Loucy (cell line): ENCODE data around the gene BCL2L11.

ENCODE experiments used
- CTCF ChIP-seq: fragments of 200-600 bp; sonication (generic); conservative IDR thresholded peaks from 2 replicates; pipeline ENCODE4 v1.5.1; 2014; ENCODE audit warnings: mild to moderate bottlenecking, antibody characterized with exemption, low read length
- EZH2phosphoT487 ChIP-seq: fragments of 200-600 bp; IDR thresholded peaks from 2 replicates; pipeline ENCODE4 v1.6.1; 2018; ENCODE audit warnings: antibody characterized with exemption, mild to moderate bottlenecking, moderate library complexity, borderline replicate concordance

- TF ChIP-seq CTCF (no peak), EZH2phosphoT487 (no peak)
These were observed 25.2 kb downstream of the BCL2L11 start for GRCh38 chr2:111145951-111146350.
